ENCODE results near the gene CYREN.

Gene CYREN

DNA sequence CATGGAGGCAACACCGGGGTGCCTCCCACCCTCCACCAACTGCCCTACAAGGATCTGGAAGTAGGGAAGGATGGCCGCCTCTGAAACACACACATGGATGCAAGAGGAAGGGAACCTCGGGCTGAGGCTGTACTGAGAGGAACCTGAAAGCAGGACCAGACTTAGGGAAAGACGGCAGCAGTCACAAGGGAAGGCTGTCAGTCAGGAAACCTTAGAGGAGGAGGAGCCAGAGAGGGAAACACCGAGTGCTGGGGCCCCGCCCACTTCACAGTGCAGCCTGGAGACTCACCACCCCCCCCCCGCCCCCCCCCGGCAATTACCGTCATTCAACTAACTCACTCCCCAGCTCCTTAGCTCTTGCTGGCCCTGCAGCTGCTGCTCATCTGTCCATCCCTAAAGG is 2.5 kb downstream of the CYREN start:
- H3K9ac ChIP-seq (ENCODE audit: low read length): no peak overlapping the region
- H3K9me2 ChIP-seq (replicated peaks; ENCODE audit: insufficient read depth, low read length): no peaks in the 10 kb centered on the region
- peaks cover 6% of the 10 kb centered on the region for H3K36me3 ChIP-seq (ENCODE audit: low read length)
- no peak overlapping the region for H2AFZ ChIP-seq (ENCODE audit: low read depth, low read length, severe bottlenecking)
- H3K79me2 ChIP-seq (ENCODE audit: insufficient read depth, low read length): peaks cover 22% of the 10 kb centered on the region
- no peaks in the 10 kb centered on the region for H3K9me3 ChIP-seq (ENCODE audit: insufficient read depth, low read length)
- peaks cover 12% of the 10 kb centered on the region; the same call in 1 of the 2 replicates for H3F3A ChIP-seq (ENCODE audit: insufficient read depth)
- no peaks in the 10 kb centered on the region for H3K27me3 ChIP-seq (ENCODE audit: low read length)
- no peak overlapping the region for H3K4me3 ChIP-seq (ENCODE audit: insufficient read depth, low read length, poor library complexity, severe bottlenecking)
- H3K4me2 ChIP-seq (ENCODE audit: low read depth, low read length, poor library complexity, severe bottlenecking): peak overlapping the region; percentile 92
- TF ChIP-seq, protein P1, sequence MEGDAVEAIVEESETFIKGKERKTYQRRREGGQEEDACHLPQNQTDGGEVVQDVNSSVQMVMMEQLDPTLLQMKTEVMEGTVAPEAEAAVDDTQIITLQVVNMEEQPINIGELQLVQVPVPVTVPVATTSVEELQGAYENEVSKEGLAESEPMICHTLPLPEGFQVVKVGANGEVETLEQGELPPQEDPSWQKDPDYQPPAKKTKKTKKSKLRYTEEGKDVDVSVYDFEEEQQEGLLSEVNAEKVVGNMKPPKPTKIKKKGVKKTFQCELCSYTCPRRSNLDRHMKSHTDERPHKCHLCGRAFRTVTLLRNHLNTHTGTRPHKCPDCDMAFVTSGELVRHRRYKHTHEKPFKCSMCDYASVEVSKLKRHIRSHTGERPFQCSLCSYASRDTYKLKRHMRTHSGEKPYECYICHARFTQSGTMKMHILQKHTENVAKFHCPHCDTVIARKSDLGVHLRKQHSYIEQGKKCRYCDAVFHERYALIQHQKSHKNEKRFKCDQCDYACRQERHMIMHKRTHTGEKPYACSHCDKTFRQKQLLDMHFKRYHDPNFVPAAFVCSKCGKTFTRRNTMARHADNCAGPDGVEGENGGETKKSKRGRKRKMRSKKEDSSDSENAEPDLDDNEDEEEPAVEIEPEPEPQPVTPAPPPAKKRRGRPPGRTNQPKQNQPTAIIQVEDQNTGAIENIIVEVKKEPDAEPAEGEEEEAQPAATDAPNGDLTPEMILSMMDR (IDR thresholded peaks at IDR 0.05; ENCODE audit: insufficient read depth, low read length, poor library complexity, severe bottlenecking): no peak
- no peak for TF ChIP-seq EZH2phosphoT487 (conservative IDR thresholded peaks at IDR 0.05; ENCODE audit: low read length)
- H3K27ac ChIP-seq (ENCODE audit: low read depth, low read length): no peak overlapping the region
- no peaks in the 10 kb centered on the region for H4K20me1 ChIP-seq (ENCODE audit: low read depth, low read length)

DNA sequence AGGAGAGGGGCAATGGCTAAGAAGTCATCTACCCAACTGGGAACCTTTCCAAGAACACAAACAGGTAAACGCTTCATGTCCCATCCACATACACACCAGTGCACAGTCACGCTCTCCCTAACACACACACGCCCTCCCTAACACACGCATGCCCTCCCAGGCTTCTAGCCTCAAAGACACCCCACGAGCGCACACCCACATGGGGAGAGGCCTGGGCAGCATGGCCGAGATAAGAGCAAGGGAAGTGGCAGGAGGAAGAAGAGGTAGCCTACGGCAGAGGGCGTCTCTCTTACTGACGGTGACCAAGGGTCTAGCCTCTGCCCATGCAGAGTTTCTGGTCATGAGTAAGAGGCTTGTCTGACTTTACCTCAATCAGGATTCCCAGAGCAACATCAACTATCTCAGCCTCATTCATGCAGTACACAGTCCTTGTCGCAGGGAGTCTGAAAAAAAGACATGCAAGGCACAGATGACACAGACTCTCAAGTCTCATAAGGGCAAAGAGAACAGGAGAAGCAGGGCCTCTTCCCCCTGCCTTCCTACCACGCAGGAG is 3.1 kb downstream of the CYREN start:
- Histone ChIP-seq H3K27me3 (ENCODE audit: low read length) (no peaks in the 10 kb centered on the region), H4K20me1 (ENCODE audit: low read depth, low read length) (no peaks in the 10 kb centered on the region), H3K79me2 (ENCODE audit: insufficient read depth, low read length) (peaks cover 22% of the 10 kb centered on the region), H3K27ac (ENCODE audit: low read depth, low read length) (no peak overlapping the region), H3K9ac (ENCODE audit: low read length) (no peak overlapping the region), H3K4me2 (ENCODE audit: low read depth, low read length, poor library complexity, severe bottlenecking) (no peak overlapping the region), H3K4me3 (ENCODE audit: insufficient read depth, low read length, poor library complexity, severe bottlenecking) (no peak overlapping the region), H2AFZ (ENCODE audit: low read depth, low read length, severe bottlenecking) (no peak overlapping the region), H3F3A (ENCODE audit: insufficient read depth) (peaks cover 12% of the 10 kb centered on the region; the same call in 1 of the 2 replicates), H3K9me2 (replicated peaks; ENCODE audit: insufficient read depth, low read length) (no peaks in the 10 kb centered on the region), H3K9me3 (ENCODE audit: insufficient read depth, low read length) (no peaks in the 10 kb centered on the region), H3K36me3 (ENCODE audit: low read length) (peaks cover 9% of the 10 kb centered on the region)
- TF ChIP-seq EZH2phosphoT487 (conservative IDR thresholded peaks at IDR 0.05; ENCODE audit: low read length): no peak
- TF ChIP-seq, protein P1 (IDR thresholded peaks at IDR 0.05; ENCODE audit: insufficient read depth, low read length, poor library complexity, severe bottlenecking): no peak

DNA sequence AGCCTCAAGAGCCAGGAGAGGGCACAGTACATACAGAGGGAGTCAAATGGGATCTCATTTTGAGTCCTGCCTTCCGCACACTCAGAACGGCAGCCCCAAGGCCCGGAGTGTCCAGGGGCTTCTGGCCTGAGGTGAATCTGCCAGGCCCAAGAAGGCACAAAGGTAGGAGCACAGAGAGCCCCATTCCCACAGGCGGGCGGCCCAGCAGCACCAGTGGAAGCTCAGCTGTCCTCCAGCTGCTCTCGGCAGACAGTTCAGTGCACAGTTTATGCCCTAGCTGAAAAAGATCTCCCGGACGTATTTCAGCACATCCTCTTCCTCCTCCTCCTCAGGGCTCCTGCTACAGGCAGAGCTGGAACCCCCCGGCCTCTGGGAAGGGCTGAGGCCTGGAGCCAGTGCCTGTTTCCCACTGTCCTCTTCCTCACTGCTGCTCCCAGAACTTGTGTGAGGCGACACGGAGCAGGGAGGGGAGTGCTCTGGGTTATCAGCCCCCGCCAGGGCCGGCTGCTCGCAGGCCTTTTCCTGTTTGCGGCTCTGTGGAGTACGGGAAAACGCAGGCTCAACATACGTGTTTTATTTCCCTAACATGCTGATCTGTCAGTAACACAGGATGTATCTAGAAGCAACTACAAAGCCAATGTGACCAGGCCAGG is 4.0 kb downstream of the CYREN start:
- no peak overlapping the region for H3K4me2 ChIP-seq (ENCODE audit: low read depth, low read length, poor library complexity, severe bottlenecking)
- peaks cover 9% of the 10 kb centered on the region for H3K36me3 ChIP-seq (ENCODE audit: low read length)

More for the DNA sequence above, 4.0 kb downstream of the CYREN start:
- H3K79me2 ChIP-seq (ENCODE audit: insufficient read depth, low read length): peaks cover 22% of the 10 kb centered on the region
- H3K9ac ChIP-seq (ENCODE audit: low read length): no peak overlapping the region
- H4K20me1 ChIP-seq (ENCODE audit: low read depth, low read length): no peaks in the 10 kb centered on the region
- no peak overlapping the region for H3K4me3 ChIP-seq (ENCODE audit: insufficient read depth, low read length, poor library complexity, severe bottlenecking)
- H3K27ac ChIP-seq (ENCODE audit: low read depth, low read length): no peak overlapping the region
- peaks cover 12% of the 10 kb centered on the region; the same call in 1 of the 2 replicates for H3F3A ChIP-seq (ENCODE audit: insufficient read depth)
- H2AFZ ChIP-seq (ENCODE audit: low read depth, low read length, severe bottlenecking): no peak overlapping the region
- H3K9me3 ChIP-seq (ENCODE audit: insufficient read depth, low read length): no peaks in the 10 kb centered on the region
- H3K27me3 ChIP-seq (ENCODE audit: low read length): no peaks in the 10 kb centered on the region
- TF ChIP-seq, protein P1 (IDR thresholded peaks at IDR 0.05; ENCODE audit: insufficient read depth, low read length, poor library complexity, severe bottlenecking): no peak
- no peak for TF ChIP-seq EZH2phosphoT487 (conservative IDR thresholded peaks at IDR 0.05; ENCODE audit: low read length)
- no peaks in the 10 kb centered on the region for H3K9me2 ChIP-seq (replicated peaks; ENCODE audit: insufficient read depth, low read length)
